Esophagus muscularis mucosa (tissue), 3 donors: Measurements from ENCODE around the gene PTPN4.

Experiments
- CTCF ChIP-seq, 3 experiments: fragments of 200-600 bp in 2 of 3; fragments of 450-650 bp in 1 of 3; sonication (generic) in 2 of 3; IDR thresholded peaks; one replicate each; pipeline ENCODE4 v1.5.1; 2017 to 2019; ENCODE audit warnings: antibody characterized with exemption in 3 of 3, mild to moderate bottlenecking in 2 of 3, moderate library complexity in 1 of 3
- EP300 ChIP-seq: sonication (generic); formaldehyde crosslinking; IDR thresholded peaks from one replicate; pipeline ENCODE4 v1.6.1; 2017; ENCODE audit warnings: antibody characterized with exemption

DNA sequence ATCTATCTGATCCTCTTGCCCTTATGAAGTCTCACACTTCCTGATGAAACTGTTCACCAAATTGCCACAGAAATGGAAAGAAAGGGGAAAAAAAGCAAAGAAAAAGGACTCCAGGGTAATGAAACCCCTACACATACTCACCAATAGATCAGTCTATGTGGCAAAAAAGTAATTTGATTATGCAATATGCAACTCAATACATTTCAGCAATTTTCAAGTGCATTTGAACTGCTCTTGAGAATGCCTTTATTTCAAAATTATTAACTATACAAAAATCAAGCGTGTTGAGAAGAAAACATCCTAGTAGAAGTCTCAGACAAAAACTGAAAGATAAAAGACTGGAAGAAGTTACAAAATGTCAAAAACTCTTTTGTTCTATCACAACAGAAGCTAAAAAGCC, 32.2 kb upstream of the PTPN4 start:
- TF ChIP-seq CTCF (IDR thresholded peaks at IDR 0.05) (no peak), EP300 (no peak)
